ENCODE results near the gene ZDHHC22.

Gene ZDHHC22

DNA sequence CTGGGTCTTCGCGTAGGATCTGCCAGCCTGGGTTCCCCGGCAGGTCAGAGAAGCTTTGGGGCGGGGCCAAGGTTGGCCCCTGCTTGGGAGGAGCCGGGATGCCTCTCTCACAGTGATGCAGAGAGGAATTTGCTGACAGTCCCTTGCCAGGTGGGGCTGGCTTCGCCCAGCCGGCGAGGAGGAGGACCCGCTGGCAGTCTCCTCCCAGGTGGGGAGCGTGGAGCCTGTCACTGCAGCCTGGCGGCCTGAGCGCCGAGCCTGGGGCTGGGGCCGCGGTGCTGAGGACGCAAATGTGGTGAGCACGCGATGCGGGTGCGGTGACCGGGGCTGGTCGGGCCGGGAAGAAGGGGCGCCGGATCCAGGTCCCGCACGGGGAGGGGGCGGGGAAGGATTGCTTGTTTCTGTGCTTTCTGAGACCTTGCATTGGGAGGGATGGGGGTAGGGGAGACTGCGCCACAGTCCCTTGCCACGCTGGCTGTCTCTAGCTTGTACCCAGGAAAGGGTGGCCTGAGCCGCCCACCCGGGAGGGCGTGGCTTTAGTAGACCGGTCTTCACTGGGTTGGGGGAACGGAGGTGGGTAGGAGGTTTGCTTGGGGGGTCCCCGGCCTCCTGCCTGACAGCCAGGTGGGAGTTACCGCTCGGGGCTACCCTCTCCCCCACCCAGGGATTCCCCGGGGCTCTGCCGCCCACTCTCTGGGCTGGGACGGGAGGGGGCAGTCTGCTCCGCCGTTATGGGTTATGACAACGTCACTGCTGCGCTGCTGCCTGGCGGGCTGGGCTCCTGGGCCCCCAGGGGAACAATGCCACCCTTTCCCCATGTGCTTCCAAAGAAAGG is 40.2 kb upstream of the ZDHHC22 start, which contains the start of gene TMEM63C (continued):
- no peak for TF ChIP-seq PRDM2 (tag by site-specific recombination; IDR thresholded peaks at IDR 0.05; ENCODE audit: borderline replicate concordance)
- TF ChIP-seq ZNF174 (tag by site-specific recombination; IDR thresholded peaks at IDR 0.05), result no peak
- no peak for TF ChIP-seq ZBTB44 (tag by site-specific recombination; IDR thresholded peaks at IDR 0.05)
- TF ChIP-seq ZFHX2 (tag by site-specific recombination; conservative IDR thresholded peaks at IDR 0.05), result peak; percentile 93
- peak; percentile 76 for TF ChIP-seq ZBTB20 (tag by site-specific recombination; IDR thresholded peaks at IDR 0.05)
- TF ChIP-seq, protein P1, sequence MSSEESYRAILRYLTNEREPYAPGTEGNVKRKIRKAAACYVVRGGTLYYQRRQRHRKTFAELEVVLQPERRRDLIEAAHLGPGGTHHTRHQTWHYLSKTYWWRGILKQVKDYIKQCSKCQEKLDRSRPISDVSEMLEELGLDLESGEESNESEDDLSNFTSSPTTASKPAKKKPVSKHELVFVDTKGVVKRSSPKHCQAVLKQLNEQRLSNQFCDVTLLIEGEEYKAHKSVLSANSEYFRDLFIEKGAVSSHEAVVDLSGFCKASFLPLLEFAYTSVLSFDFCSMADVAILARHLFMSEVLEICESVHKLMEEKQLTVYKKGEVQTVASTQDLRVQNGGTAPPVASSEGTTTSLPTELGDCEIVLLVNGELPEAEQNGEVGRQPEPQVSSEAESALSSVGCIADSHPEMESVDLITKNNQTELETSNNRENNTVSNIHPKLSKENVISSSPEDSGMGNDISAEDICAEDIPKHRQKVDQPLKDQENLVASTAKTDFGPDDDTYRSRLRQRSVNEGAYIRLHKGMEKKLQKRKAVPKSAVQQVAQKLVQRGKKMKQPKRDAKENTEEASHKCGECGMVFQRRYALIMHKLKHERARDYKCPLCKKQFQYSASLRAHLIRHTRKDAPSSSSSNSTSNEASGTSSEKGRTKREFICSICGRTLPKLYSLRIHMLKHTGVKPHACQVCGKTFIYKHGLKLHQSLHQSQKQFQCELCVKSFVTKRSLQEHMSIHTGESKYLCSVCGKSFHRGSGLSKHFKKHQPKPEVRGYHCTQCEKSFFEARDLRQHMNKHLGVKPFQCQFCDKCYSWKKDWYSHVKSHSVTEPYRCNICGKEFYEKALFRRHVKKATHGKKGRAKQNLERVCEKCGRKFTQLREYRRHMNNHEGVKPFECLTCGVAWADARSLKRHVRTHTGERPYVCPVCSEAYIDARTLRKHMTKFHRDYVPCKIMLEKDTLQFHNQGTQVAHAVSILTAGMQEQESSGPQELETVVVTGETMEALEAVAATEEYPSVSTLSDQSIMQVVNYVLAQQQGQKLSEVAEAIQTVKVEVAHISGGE (tag by site-specific recombination; conservative IDR thresholded peaks at IDR 0.05; ENCODE audit: low read depth), result peak; percentile 61; the same call in 1 of the 2 replicates
- no peak for TF ChIP-seq BCL11A (tag by site-specific recombination; IDR thresholded peaks at IDR 0.05; ENCODE audit: low read depth)
- no peak for TF ChIP-seq ZNF791 (tag by site-specific recombination; IDR thresholded peaks at IDR 0.05)
- TF ChIP-seq, protein P2, sequence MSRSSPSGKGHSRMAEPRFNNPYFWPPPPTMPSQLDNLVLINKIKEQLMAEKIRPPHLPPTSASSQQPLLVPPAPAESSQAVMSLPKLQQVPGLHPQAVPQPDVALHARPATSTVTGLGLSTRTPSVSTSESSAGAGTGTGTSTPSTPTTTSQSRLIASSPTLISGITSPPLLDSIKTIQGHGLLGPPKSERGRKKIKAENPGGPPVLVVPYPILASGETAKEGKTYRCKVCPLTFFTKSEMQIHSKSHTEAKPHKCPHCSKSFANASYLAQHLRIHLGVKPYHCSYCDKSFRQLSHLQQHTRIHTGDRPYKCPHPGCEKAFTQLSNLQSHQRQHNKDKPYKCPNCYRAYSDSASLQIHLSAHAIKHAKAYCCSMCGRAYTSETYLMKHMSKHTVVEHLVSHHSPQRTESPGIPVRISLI (tag by site-specific recombination; IDR thresholded peaks at IDR 0.05), result no peak
- TF ChIP-seq, protein P3, sequence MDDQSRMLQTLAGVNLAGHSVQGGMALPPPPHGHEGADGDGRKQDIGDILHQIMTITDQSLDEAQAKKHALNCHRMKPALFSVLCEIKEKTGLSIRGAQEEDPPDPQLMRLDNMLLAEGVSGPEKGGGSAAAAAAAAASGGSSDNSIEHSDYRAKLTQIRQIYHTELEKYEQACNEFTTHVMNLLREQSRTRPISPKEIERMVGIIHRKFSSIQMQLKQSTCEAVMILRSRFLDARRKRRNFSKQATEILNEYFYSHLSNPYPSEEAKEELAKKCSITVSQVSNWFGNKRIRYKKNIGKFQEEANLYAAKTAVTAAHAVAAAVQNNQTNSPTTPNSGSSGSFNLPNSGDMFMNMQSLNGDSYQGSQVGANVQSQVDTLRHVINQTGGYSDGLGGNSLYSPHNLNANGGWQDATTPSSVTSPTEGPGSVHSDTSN (CRISPR knock-in tag; IDR thresholded peaks at IDR 0.05), result 0 out of 2 replicates have a peak, but pooled peaks have one; percentile 5
- peak; percentile 79 for TF ChIP-seq KLF9 (tag by site-specific recombination; IDR thresholded peaks at IDR 0.05; ENCODE audit: low read depth)
- no peak for TF ChIP-seq INSM2 (tag by site-specific recombination; IDR thresholded peaks at IDR 0.05)
- TF ChIP-seq, protein P4, sequence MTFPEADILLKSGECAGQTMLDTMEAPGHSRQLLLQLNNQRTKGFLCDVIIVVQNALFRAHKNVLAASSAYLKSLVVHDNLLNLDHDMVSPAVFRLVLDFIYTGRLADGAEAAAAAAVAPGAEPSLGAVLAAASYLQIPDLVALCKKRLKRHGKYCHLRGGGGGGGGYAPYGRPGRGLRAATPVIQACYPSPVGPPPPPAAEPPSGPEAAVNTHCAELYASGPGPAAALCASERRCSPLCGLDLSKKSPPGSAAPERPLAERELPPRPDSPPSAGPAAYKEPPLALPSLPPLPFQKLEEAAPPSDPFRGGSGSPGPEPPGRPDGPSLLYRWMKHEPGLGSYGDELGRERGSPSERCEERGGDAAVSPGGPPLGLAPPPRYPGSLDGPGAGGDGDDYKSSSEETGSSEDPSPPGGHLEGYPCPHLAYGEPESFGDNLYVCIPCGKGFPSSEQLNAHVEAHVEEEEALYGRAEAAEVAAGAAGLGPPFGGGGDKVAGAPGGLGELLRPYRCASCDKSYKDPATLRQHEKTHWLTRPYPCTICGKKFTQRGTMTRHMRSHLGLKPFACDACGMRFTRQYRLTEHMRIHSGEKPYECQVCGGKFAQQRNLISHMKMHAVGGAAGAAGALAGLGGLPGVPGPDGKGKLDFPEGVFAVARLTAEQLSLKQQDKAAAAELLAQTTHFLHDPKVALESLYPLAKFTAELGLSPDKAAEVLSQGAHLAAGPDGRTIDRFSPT (tag by site-specific recombination; IDR thresholded peaks at IDR 0.05), result no peak
- TF ChIP-seq MYNN (tag by site-specific recombination; IDR thresholded peaks at IDR 0.05; ENCODE audit: borderline replicate concordance), result no peak
- TF ChIP-seq PRDM1 (tag by site-specific recombination; IDR thresholded peaks at IDR 0.05), result no peak
- no peak for TF ChIP-seq ZNF324 (tag by site-specific recombination; IDR thresholded peaks at IDR 0.05)
- no peak for TF ChIP-seq ZNF610 (tag by site-specific recombination; IDR thresholded peaks at IDR 0.05; ENCODE audit: borderline replicate concordance)
- TF ChIP-seq KLF7 (tag by site-specific recombination; IDR thresholded peaks at IDR 0.05; ENCODE audit: borderline replicate concordance), result no peak
- TF ChIP-seq TCF7L2 (IDR thresholded peaks at IDR 0.05; ENCODE audit: borderline replicate concordance, low read depth, low read length), result no peak
- TF ChIP-seq ZNF629 (tag by site-specific recombination; IDR thresholded peaks at IDR 0.05), result no peak
- no peak for TF ChIP-seq ZNF302 (tag by site-specific recombination; IDR thresholded peaks at IDR 0.05; ENCODE audit: low read depth)
